22Rv1 (cell line): ENCODE data around the gene RBMS1.

ENCODE experiments used
- ZFX ChIP-seq: fragments of 450-650 bp; IDR thresholded peaks from 2 replicates; pipeline ENCODE4 v1.6.1; 2017; ENCODE audit warnings: antibody characterized with exemption, borderline replicate concordance
- TF ChIP-seq, protein P1 (sequence below): fragments of 450-650 bp; IDR thresholded peaks from 2 replicates; pipeline ENCODE4 v1.5.1; 2017; ENCODE audit warnings: mild to moderate bottlenecking

DNA sequence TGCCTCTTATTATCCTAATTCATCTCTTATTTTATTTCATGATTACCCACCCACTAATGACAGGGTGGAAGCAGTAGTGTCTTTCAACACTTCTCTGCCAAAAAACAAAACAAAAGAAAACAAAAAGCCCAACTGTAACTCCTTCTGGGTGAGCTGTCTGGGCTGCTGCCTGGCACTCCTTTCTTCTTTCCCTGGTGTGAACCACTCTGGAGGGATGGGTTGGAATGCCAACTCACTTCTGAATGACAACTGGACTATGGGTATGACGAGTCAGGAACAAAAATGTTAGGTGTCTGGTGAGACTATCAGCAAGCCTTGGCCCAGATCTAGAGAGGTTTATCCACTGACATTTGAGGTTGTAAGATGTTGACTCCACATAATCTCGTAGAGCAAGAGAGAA lies 205.3 kb downstream of the RBMS1 start:
- TF ChIP-seq, protein P1, sequence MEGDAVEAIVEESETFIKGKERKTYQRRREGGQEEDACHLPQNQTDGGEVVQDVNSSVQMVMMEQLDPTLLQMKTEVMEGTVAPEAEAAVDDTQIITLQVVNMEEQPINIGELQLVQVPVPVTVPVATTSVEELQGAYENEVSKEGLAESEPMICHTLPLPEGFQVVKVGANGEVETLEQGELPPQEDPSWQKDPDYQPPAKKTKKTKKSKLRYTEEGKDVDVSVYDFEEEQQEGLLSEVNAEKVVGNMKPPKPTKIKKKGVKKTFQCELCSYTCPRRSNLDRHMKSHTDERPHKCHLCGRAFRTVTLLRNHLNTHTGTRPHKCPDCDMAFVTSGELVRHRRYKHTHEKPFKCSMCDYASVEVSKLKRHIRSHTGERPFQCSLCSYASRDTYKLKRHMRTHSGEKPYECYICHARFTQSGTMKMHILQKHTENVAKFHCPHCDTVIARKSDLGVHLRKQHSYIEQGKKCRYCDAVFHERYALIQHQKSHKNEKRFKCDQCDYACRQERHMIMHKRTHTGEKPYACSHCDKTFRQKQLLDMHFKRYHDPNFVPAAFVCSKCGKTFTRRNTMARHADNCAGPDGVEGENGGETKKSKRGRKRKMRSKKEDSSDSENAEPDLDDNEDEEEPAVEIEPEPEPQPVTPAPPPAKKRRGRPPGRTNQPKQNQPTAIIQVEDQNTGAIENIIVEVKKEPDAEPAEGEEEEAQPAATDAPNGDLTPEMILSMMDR, result no peak
- TF ChIP-seq ZFX, result no peak
